Naive thymus-derived CD4-positive, alpha-beta T cell (primary cell): ENCODE data around the gene C1orf50. TPM values are rescaled to one million over a fixed set of nuclear protein-coding genes. Genes with fewer than 3 reads are reported as not detected.

Experiments
- ATAC-seq: fragments of 150-1000 bp; cut with Tn5 transposase; 2 replicates; pipeline ENCODE4 v1.10.0; 2021; ENCODE audit warnings: mild to moderate bottlenecking, moderate library complexity
- CTCF ChIA-PET: fragments of 350-600 bp; sonication (Branson Sonifier 250); formaldehyde crosslinking; loops from one replicate; lab custom pipeline; 2021; ENCODE audit warnings: antibody characterized with exemption; lab: Charles Lee
- POLR2A ChIA-PET: fragments of 350-600 bp; sonication (Branson Sonifier 250); formaldehyde crosslinking; loops from one replicate; lab custom pipeline; 2021; ENCODE audit warnings: antibody characterized with exemption, inconsistent platforms; lab: Charles Lee
- DNase-seq, 9 donors: peaks; one replicate each; pipeline versions ENCODE4 v3.0.0 to v3.0.0-alpha.2; 2020 to 2022; ENCODE audit warnings: mixed read lengths in 1 of 9
- H3K27ac ChIP-seq: one replicate; pipeline ENCODE4 v1.7.0; 2013; ENCODE audit warnings: mild to moderate bottlenecking, low read depth, low read length, moderate library complexity
- H3K27me3 ChIP-seq, 2 donors: one replicate each; pipeline ENCODE4 v1.7.0; 2013; ENCODE audit warnings: low read length in 2 of 2, mild to moderate bottlenecking in 2 of 2, moderate library complexity in 2 of 2; ENCODE audit not compliant: control insufficient read depth in 2 of 2, insufficient read depth in 2 of 2
- H3K36me3 ChIP-seq, 3 experiments: 1 replicate in 2 of 3; 2 replicates in 1 of 3; pipeline ENCODE4 v1.7.0; 2013; ENCODE audit warnings: low read length in 3 of 3, mild to moderate bottlenecking in 3 of 3, moderate library complexity in 1 of 3; ENCODE audit not compliant: insufficient read depth in 3 of 3, control insufficient read depth in 2 of 3
- H3K4me1 ChIP-seq, 2 donors: one replicate each; pipeline ENCODE4 v1.7.0; 2013; ENCODE audit warnings: low read length in 2 of 2, mild to moderate bottlenecking in 2 of 2, moderate library complexity in 1 of 2; ENCODE audit not compliant: control insufficient read depth in 2 of 2, insufficient read depth in 2 of 2
- H3K4me3 ChIP-seq: 2 replicates; pipeline ENCODE4 v1.7.0; 2013; ENCODE audit warnings: mild to moderate bottlenecking, low read length
- H3K9me3 ChIP-seq, 3 experiments: 1 replicate in 2 of 3; 2 replicates in 1 of 3; pipeline ENCODE4 v1.7.0; 2013; ENCODE audit warnings: low read length in 3 of 3; ENCODE audit not compliant: control insufficient read depth in 2 of 3
- H3K27ac Mint-ChIP-seq, 9 donors: one replicate each; pipeline ENCODE4 v1.8.0; 2020 to 2022; ENCODE audit warnings: mixed read lengths in 9 of 9, mild to moderate bottlenecking in 8 of 9, moderate library complexity in 5 of 9, inconsistent platforms in 2 of 9
- H3K27me3 Mint-ChIP-seq, 5 donors: one replicate each; pipeline ENCODE4 v1.8.0; 2021 to 2022; ENCODE audit warnings: mixed read lengths in 5 of 5, mild to moderate bottlenecking in 1 of 5
- H3K36me3 Mint-ChIP-seq, 5 donors: one replicate each; pipeline ENCODE4 v1.8.0; 2020 to 2022; ENCODE audit warnings: mixed read lengths in 5 of 5, mild to moderate bottlenecking in 3 of 5, inconsistent platforms in 1 of 5
- H3K4me1 Mint-ChIP-seq, 7 donors: one replicate each; pipeline ENCODE4 v1.8.0; 2020 to 2022; ENCODE audit warnings: mixed read lengths in 7 of 7, mild to moderate bottlenecking in 3 of 7, inconsistent platforms in 1 of 7
- H3K4me3 Mint-ChIP-seq, 10 donors: one replicate each; pipeline ENCODE4 v1.8.0; 2020 to 2022; ENCODE audit warnings: mild to moderate bottlenecking in 10 of 10, mixed read lengths in 10 of 10, moderate library complexity in 6 of 10, inconsistent platforms in 2 of 10
- H3K9me3 Mint-ChIP-seq, 11 donors: one replicate each; pipeline ENCODE4 v1.8.0; 2020 to 2022; ENCODE audit warnings: mixed read lengths in 11 of 11, mild to moderate bottlenecking in 4 of 11, inconsistent platforms in 1 of 11, moderate library complexity in 1 of 11
- intact Hi-C, 2 donors: fragments of 100-400 bp; cut with micrococcal nuclease; formaldehyde crosslinking; loops; one replicate each; pipeline ENCODE4 v1.15.1; 2023
- polyA plus RNA-seq, 2 donors: library from polyadenylated mRNA; unstranded; fragments of 300-500 nt; fragmentation: Illumina TruSeq; gene quantifications; one replicate each; pipeline ENCODE4 v1.2.3, GENCODE V29; 2021
- total RNA-seq, 6 experiments: library from RNA in 5 of 6; stranded (reverse) in 5 of 6; gene quantifications; 1 replicate in 5 of 6; 2 replicates in 1 of 6; pipeline ENCODE4 v1.2.3 and lab custom pipeline; 2021 to 2026

C1orf50 gene
- total and polyA plus RNA-seq, 7 experiments from 2014 or later, result 3.4 to 20.8 (median 14.2) TPM

DNA sequence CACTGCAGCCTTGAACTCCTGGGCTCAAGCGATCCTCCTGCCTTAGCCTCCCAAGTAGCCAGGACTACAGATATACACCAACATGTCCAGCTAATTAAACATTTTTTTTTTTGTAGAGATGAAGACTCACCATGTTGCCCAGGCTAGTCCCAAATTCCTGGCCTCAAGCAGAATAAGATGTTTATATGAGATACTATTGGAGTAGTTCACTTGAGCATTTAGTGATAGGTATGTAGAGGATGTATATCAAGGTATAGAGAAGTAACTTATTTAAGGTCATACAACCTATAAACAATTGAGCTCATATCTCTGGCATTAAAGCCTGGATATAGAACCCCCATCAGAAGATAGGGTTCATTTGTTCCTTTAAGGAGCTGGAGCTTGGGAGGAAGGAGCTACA is 13.1 kb downstream of the C1orf50 start:
- H3K27me3 Mint-ChIP-seq, result no peaks in the 10 kb centered on the region
- H3K4me1 ChIP-seq, result peaks cover 5% of the 10 kb centered on the region in 2 donors
- no peak overlapping the region for H3K4me3 Mint-ChIP-seq
- H3K9me3 Mint-ChIP-seq, result no peaks in the 10 kb centered on the region
- POLR2A ChIA-PET, result interaction anchor here (0.6 to 3.7 kb wide), 3 partner anchors 13 to 293 kb away, joined by 3 to 12 read pairs (median 3); partner anchors contain the start of genes C1orf50 and P3H1
- peaks cover 0 to 56% (median 1%) of the 10 kb centered on the region in 3 experiments for H3K36me3 ChIP-seq
- peaks cover 18 to 44% (median 29%) of the 10 kb centered on the region in 5 donors for H3K36me3 Mint-ChIP-seq
- H3K27ac Mint-ChIP-seq, result no peak overlapping the region
- no peak for ATAC-seq
- CTCF ChIA-PET, result interaction anchor here (0.7 to 1.8 kb wide), 3 partner anchors 8 to 293 kb away, joined by 3 to 6 read pairs (median 3); no protein-coding TSS in a partner anchor
- H3K9me3 ChIP-seq, result no peaks in the 10 kb centered on the region
- no peak overlapping the region for H3K27ac ChIP-seq
- intact Hi-C loops, result no loop called here
- H3K4me1 Mint-ChIP-seq, result peaks cover 5 to 32% (median 18%) of the 10 kb centered on the region in 7 donors
- H3K4me3 ChIP-seq, result no peak overlapping the region
- H3K27me3 ChIP-seq, result no peaks in the 10 kb centered on the region
- DNase-seq, result no peak

DNA sequence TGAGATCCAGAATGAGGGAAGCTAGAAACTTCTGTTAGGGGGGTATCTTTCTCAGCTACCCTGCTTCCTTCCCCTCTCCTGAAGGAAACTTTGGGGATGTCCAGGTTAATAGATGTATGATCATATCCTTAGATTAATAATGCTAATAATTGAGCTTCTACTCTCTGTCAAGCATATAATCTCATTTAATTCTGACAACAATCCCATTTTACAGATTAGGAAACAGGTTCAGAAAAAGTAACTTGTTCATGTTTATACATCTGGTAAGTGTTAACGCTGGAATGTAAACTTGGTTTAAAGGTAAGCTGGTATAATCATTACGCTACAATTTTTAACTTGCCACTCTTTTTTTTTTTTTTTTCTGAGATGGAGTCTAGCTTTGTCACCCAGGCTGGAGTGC is 16.0 kb downstream of the C1orf50 start:
- no peak overlapping the region for H3K27ac Mint-ChIP-seq
- ChIA-PET CTCF (no interaction called here), POLR2A (interaction anchor here (0.6 to 2.5 kb wide), 4 partner anchors 16 to 445 kb away, joined by 3 to 10 read pairs (median 5); partner anchors contain the start of genes C1orf50, P3H1 and ZNF691)
- Histone ChIP-seq H3K4me3 (no peak overlapping the region), H3K36me3 (peaks cover 0 to 29% (median 0%) of the 10 kb centered on the region in 3 experiments), H3K27me3 (no peaks in the 10 kb centered on the region), H3K4me1 (peaks cover 5 to 12% of the 10 kb centered on the region in 2 donors), H3K27ac (no peak overlapping the region), H3K9me3 (no peaks in the 10 kb centered on the region)
- intact Hi-C loops, result no loop called here
- no peaks in the 10 kb centered on the region for H3K27me3 Mint-ChIP-seq
- DNase-seq, result no peak
- H3K9me3 Mint-ChIP-seq, result no peaks in the 10 kb centered on the region
- peaks cover 16 to 34% (median 20%) of the 10 kb centered on the region in 5 donors for H3K36me3 Mint-ChIP-seq
- no peak overlapping the region for H3K4me3 Mint-ChIP-seq
- ATAC-seq, result no peak
- H3K4me1 Mint-ChIP-seq, result peaks cover 12 to 38% (median 28%) of the 10 kb centered on the region in 7 donors

DNA sequence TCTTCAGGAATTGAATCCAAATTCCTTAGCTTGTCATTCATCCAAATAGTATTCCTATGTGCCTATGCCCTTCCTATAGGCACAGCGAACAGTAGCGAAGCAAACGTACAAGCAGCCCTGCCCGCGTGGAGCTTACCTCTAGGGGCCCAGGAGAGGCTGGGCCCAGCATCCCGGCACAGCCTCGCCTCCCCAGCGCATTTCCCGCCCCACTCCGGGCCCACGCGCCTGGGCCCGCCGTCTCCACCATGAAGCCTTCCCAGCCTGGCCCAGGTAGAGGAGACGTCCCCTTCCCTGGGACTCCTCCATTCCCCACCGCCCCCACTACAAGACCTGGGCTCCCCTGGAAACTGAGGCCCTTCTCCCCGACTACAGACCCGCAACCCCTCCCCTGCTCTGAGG is 17.5 kb downstream of the C1orf50 start:
- no peak for DNase-seq
- Mint-ChIP-seq H3K4me1 (peaks cover 12 to 34% (median 27%) of the 10 kb centered on the region in 7 donors), H3K9me3 (no peaks in the 10 kb centered on the region), H3K27ac (peak overlapping the region in 3 of 9 donors; percentile 4 to 38 (median 18)), H3K4me3 (peak overlapping the region in 9 of 10 donors; percentile 42 to 92 (median 89)), H3K36me3 (peaks cover 11 to 29% (median 17%) of the 10 kb centered on the region in 5 donors), H3K27me3 (no peaks in the 10 kb centered on the region)
- peaks cover 5 to 12% of the 10 kb centered on the region in 2 donors for H3K4me1 ChIP-seq
- H3K27ac ChIP-seq, result no peak overlapping the region
- H3K27me3 ChIP-seq, result no peaks in the 10 kb centered on the region
- H3K36me3 ChIP-seq, result peaks cover 0 to 17% (median 0%) of the 10 kb centered on the region in 3 experiments
- intact Hi-C loops, result loop anchor here in 1 of 2 donors (2.0 kb wide), 1 partner anchor 32 kb away; the partner anchor contains the start of genes ERMAP and SVBP
- ATAC-seq, result no peak
- ChIA-PET CTCF (no interaction called here), POLR2A (interaction anchor here (1.3 to 2.0 kb wide), 2 partner anchors 17 to 31 kb away, joined by 7 read pairs; partner anchors contain the start of genes C1orf50 and P3H1)
- H3K9me3 ChIP-seq, result no peaks in the 10 kb centered on the region
- H3K4me3 ChIP-seq, result peak overlapping the region; percentile 56

DNA sequence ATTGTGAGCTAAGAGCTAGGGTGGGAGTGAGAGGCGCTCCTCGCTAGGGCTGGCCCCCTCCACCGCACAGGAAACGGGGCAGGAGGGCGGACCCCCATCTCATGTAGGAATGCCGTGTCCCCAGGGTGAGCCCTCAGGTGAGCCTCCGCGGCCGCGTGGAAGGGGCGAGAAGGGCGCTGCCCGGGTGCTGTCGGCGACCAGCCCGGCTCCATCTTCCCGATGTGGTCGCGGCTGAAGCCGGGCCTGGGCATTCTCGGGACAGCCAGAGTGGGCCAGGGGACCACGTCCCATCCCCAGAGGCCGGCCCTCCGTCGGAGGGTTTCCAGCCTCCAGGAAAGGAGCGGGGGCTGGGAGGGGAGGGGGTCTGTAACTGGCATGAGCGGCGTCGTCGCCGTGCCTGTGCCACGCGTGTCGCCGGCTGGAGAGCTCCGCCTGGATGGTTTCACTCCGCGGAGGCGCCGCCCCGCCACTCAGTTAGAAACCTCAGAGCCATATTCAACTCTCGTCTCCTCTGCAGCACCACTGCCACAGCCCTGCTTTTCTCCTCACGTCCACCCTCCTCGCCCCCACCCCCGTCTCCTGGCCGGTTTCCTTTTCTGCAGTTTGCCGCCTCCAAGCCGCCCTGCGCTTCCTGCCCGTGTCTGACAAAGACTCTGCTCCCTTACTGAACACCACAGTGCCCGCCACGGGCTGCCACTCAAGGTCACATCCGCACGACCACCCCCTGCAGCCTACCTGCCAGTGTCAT is 18.1 kb downstream of the C1orf50 start, which contains the start of gene TMEM269:
Gene TMEM269, plus strand, starts transcription at position 46 of the 748 bp plus-strand sequence. CDS start 4,903 bp downstream, outside the sequence.
- POLR2A ChIA-PET, result interaction anchor here (2.0 kb wide), 1 partner anchor 18 kb away, joined by 7 read pairs; the partner anchor contains the start of genes C1orf50 and P3H1
- no peaks in the 10 kb centered on the region for H3K27me3 Mint-ChIP-seq
- Histone ChIP-seq H3K27me3 (no peaks in the 10 kb centered on the region), H3K4me1 (peaks cover 5 to 12% of the 10 kb centered on the region in 2 donors), H3K9me3 (no peaks in the 10 kb centered on the region), H3K4me3 (peak within 1 kb of the TSS; percentile 56), H3K36me3 (peaks cover 0 to 12% (median 0%) of the 10 kb centered on the region in 3 experiments), H3K27ac (peak within 1 kb of the TSS; percentile 29)
- peak; percentile 30 to 53 (median 45) for DNase-seq
- peak; percentile 83 for ATAC-seq
- peaks cover 11 to 25% (median 14%) of the 10 kb centered on the region in 5 donors for H3K36me3 Mint-ChIP-seq
- no peaks in the 10 kb centered on the region for H3K9me3 Mint-ChIP-seq
- peak within 1 kb of the TSS; percentile 35 to 87 (median 65) for H3K27ac Mint-ChIP-seq
- peak within 1 kb of the TSS; percentile 85 to 92 (median 89) for H3K4me3 Mint-ChIP-seq
- CTCF ChIA-PET, result no interaction called here
- intact Hi-C loops, result loop anchor here in 1 of 2 donors (1.0 to 2.0 kb wide), 2 partner anchors 18 to 32 kb away; partner anchors contain the start of genes C1orf50, ERMAP, P3H1 and SVBP
- peaks cover 12 to 34% (median 25%) of the 10 kb centered on the region in 7 donors for H3K4me1 Mint-ChIP-seq

DNA sequence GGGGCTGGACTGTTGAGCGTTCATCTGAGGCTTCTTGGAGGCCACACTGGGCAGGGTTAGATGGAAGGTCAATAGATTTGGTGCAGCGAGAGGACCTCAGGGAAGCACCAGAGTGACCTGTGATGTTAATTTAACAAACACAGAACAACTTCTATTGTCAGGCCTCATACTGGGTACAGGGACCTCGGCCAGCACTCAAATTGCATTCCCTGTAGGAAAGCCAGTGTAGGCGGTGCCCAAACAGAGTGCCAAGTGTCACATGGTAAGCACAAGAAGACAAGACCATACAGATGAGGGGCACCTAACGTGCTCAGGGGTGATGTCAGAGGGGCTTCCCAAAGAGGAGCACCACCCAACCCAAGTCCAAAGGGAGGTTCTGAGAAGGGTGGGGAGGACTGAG is 19.0 kb downstream of the C1orf50 start:
- H3K4me3 Mint-ChIP-seq, result peak overlapping the region; percentile 85 to 92 (median 89)
- no peaks in the 10 kb centered on the region for H3K9me3 ChIP-seq
- CTCF ChIA-PET, result no interaction called here
- ATAC-seq (no peak), DNase-seq (no peak)
- peaks cover 5 to 19% (median 6%) of the 10 kb centered on the region in 5 donors for H3K36me3 Mint-ChIP-seq
- peaks cover 5 to 12% of the 10 kb centered on the region in 2 donors for H3K4me1 ChIP-seq
- peak overlapping the region in 6 of 9 donors; percentile 47 to 87 (median 72) for H3K27ac Mint-ChIP-seq
- intact Hi-C loops, result no loop called here
- no peaks in the 10 kb centered on the region for H3K9me3 Mint-ChIP-seq
- H3K27me3 Mint-ChIP-seq, result no peaks in the 10 kb centered on the region
- no peak overlapping the region for H3K4me3 ChIP-seq
- no peak overlapping the region for H3K27ac ChIP-seq
- POLR2A ChIA-PET, result interaction anchor here (2.0 kb wide), 1 partner anchor 19 kb away, joined by 7 read pairs; the partner anchor contains the start of genes C1orf50 and P3H1
- no peaks in the 10 kb centered on the region for H3K27me3 ChIP-seq
- H3K4me1 Mint-ChIP-seq, result peaks cover 12 to 28% (median 22%) of the 10 kb centered on the region in 7 donors
- H3K36me3 ChIP-seq, result peaks cover 0 to 5% (median 0%) of the 10 kb centered on the region in 3 experiments

DNA sequence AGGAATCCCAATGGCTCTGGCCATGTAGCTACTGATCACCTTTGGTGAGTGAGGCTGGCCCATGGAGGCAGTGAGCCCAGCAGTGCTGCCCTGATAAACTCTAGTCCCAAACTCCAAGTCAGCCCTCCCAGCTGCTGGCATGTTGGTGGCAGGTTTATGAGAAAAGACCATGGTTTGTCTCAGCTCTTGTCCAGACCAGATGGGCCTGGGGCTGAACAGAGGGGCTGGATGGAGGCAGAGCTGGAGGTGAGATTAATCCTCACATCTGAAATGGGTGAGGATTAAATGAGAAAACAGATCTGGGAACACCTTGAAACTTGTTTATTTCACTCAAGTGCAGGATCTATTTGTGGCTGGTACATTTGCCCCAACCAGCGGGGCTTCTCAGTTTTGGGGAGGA is 21.0 kb downstream of the C1orf50 start:
- Mint-ChIP-seq H3K4me1 (peaks cover 12 to 27% (median 21%) of the 10 kb centered on the region in 7 donors), H3K36me3 (peaks cover 0 to 15% (median 0%) of the 10 kb centered on the region in 5 donors), H3K27me3 (no peaks in the 10 kb centered on the region), H3K27ac (no peak overlapping the region), H3K4me3 (no peak overlapping the region), H3K9me3 (no peaks in the 10 kb centered on the region)
- H3K4me3 ChIP-seq, result no peak overlapping the region
- H3K27ac ChIP-seq, result no peak overlapping the region
- peaks cover 5 to 12% of the 10 kb centered on the region in 2 donors for H3K4me1 ChIP-seq
- no peak for ATAC-seq
- no peaks in the 10 kb centered on the region for H3K36me3 ChIP-seq
- intact Hi-C loops, result no loop called here
- H3K9me3 ChIP-seq, result no peaks in the 10 kb centered on the region
- no peak for DNase-seq
- H3K27me3 ChIP-seq, result no peaks in the 10 kb centered on the region
- POLR2A ChIA-PET, result interaction anchor here (0.5 kb wide), 1 partner anchor 71 kb away, joined by 3 read pairs; no protein-coding TSS in a partner anchor
- CTCF ChIA-PET, result interaction anchor here (0.7 kb wide), 1 partner anchor 1527 kb away, joined by 3 read pairs; no protein-coding TSS in a partner anchor
